Stimulated activated naive CD4-positive, alpha-beta T cell treated with Interleukin-2 at 50 U/mL for 16 hours (primary cell): Measurements from ENCODE around the gene SYTL2.
"Not testable (repeated sequence)": the region's sequence is repeated elsewhere in the genome, so short reads cannot be mapped to it uniquely, and the experiment has no call there.

Experiments used
- DNase-seq: peaks from one replicate; lab custom pipeline; 2025; lab: John Stamatoyannopoulos, UW

The SYTL2 gene

GRCh38 chr11:85791409-85791990 is 19.4 kb downstream of the SYTL2 start:
- no peak for DNase-seq

GRCh38 chr11:85787809-85788760 is 22.9 kb downstream of the SYTL2 start:
- no peak for DNase-seq

GRCh38 chr11:85787168-85787567 is 23.8 kb downstream of the SYTL2 start:
- no peak for DNase-seq

- DNase-seq, result no peak
Measured at GRCh38 chr11:85784480-85785265, 26.3 kb downstream of the SYTL2 start.

- DNase-seq, result no peak
Measured at GRCh38 chr11:85783758-85784157, 27.2 kb downstream of the SYTL2 start.

GRCh38 chr11:85780780-85781517 is 30.0 kb downstream of the SYTL2 start:
- DNase-seq, result not testable (repeated sequence)

GRCh38 chr11:85779956-85780640 is 30.8 kb downstream of the SYTL2 start:
- no peak for DNase-seq

- DNase-seq, result not testable (repeated sequence)
Measured at GRCh38 chr11:85777603-85777972, 33.4 kb downstream of the SYTL2 start.

- no peak for DNase-seq
Measured at GRCh38 chr11:85776951-85777602, 33.9 kb downstream of the SYTL2 start.

- DNase-seq, result no peak
Measured at GRCh38 chr11:85774256-85775101, 36.5 kb downstream of the SYTL2 start.

- DNase-seq, result no peak
Measured at GRCh38 chr11:85772695-85773094, 38.2 kb downstream of the SYTL2 start.

- DNase-seq, result no peak
Measured at GRCh38 chr11:85771568-85771967, 39.4 kb downstream of the SYTL2 start.

GRCh38 chr11:85769771-85770170 is 41.2 kb downstream of the SYTL2 start:
- DNase-seq, result no peak

- DNase-seq, result no peak
Measured at GRCh38 chr11:85768473-85769146, 42.3 kb downstream of the SYTL2 start.

- DNase-seq, result no peak
Measured at GRCh38 chr11:85767246-85767945, 43.5 kb downstream of the SYTL2 start.

- no peak for DNase-seq
Measured at GRCh38 chr11:85766721-85767161, 44.2 kb downstream of the SYTL2 start.

- no peak for DNase-seq
Measured at GRCh38 chr11:85764796-85765195, 46.1 kb downstream of the SYTL2 start.

- no peak for DNase-seq
Measured at GRCh38 chr11:85762226-85762625, 48.7 kb downstream of the SYTL2 start.

GRCh38 chr11:85759915-85760314 is 51.0 kb downstream of the SYTL2 start:
- DNase-seq, result no peak
